ENCODE measurements around the gene BPI.

- TF ChIP-seq POLR2A (IDR thresholded peaks at IDR 0.05): no peak
- TF ChIP-seq CTCF (IDR thresholded peaks at IDR 0.05): no peak
Observed at GRCh38 chr20:38369389-38369788, 65.4 kb downstream of the BPI start.
